Stimulated activated CD4-positive, alpha-beta T cell treated with anti-CD3 and anti-CD28 coated beads, Interleukin-4, amount 100 ng/mL, for 24 hours (primary cell): ENCODE data around the gene DIO1.

Experiments used
- DNase-seq: peaks from one replicate; pipeline ENCODE4 v3.0.0-alpha.2; 2020

The DIO1 gene

GRCh38 chr1:53895421-53895820 lies 1.4 kb downstream of the DIO1 start:
- DNase-seq: no peak

- no peak for DNase-seq
These were observed 2.7 kb downstream of the DIO1 start for GRCh38 chr1:53896635-53897229.

- no peak for DNase-seq
These were observed 5.2 kb downstream of the DIO1 start for GRCh38 chr1:53899206-53899628.

GRCh38 chr1:53899708-53900107 lies 5.7 kb downstream of the DIO1 start:
- DNase-seq: no peak

- DNase-seq: no peak
These were observed 8.5 kb downstream of the DIO1 start for GRCh38 chr1:53902235-53903138.

GRCh38 chr1:53905509-53905908 lies 11.5 kb downstream of the DIO1 start:
- no peak for DNase-seq

GRCh38 chr1:53906121-53906520 lies 12.1 kb downstream of the DIO1 start:
- DNase-seq: no peak

GRCh38 chr1:53909946-53910345 lies 16.0 kb downstream of the DIO1 start:
- no peak for DNase-seq

- DNase-seq: no peak
These were observed 17.5 kb downstream of the DIO1 start for GRCh38 chr1:53911442-53911841.

- DNase-seq: no peak
These were observed 19.5 kb downstream of the DIO1 start for GRCh38 chr1:53913352-53914033.

GRCh38 chr1:53918343-53918742 lies 24.4 kb downstream of the DIO1 start:
- no peak for DNase-seq

- peak; percentile 6 for DNase-seq
These were observed 25.7 kb downstream of the DIO1 start for GRCh38 chr1:53919675-53920066.

- DNase-seq: no peak
These were observed 33.4 kb downstream of the DIO1 start for GRCh38 chr1:53927376-53927881.

GRCh38 chr1:53929246-53929960 lies 35.4 kb downstream of the DIO1 start:
- DNase-seq: no peak

- DNase-seq: no peak
These were observed 36.9 kb downstream of the DIO1 start for GRCh38 chr1:53930932-53931331.

GRCh38 chr1:53931523-53931922 lies 37.5 kb downstream of the DIO1 start:
- no peak for DNase-seq

- DNase-seq: no peak
These were observed 40.3 kb downstream of the DIO1 start for GRCh38 chr1:53934170-53934765.

- DNase-seq: no peak
These were observed 42.4 kb downstream of the DIO1 start for GRCh38 chr1:53936430-53936829.

- DNase-seq: no peak
These were observed 44.3 kb downstream of the DIO1 start for GRCh38 chr1:53938136-53938830.

- DNase-seq: no peak
These were observed 48.4 kb downstream of the DIO1 start for GRCh38 chr1:53942127-53942957.

- no peak for DNase-seq
These were observed 49.1 kb downstream of the DIO1 start for GRCh38 chr1:53943090-53943489.
